ENCODE results near the gene COL4A2.
A peak's percentile ranks its signal among the peaks of the same experiment; 100 is the strongest.

The COL4A2 gene

DNA sequence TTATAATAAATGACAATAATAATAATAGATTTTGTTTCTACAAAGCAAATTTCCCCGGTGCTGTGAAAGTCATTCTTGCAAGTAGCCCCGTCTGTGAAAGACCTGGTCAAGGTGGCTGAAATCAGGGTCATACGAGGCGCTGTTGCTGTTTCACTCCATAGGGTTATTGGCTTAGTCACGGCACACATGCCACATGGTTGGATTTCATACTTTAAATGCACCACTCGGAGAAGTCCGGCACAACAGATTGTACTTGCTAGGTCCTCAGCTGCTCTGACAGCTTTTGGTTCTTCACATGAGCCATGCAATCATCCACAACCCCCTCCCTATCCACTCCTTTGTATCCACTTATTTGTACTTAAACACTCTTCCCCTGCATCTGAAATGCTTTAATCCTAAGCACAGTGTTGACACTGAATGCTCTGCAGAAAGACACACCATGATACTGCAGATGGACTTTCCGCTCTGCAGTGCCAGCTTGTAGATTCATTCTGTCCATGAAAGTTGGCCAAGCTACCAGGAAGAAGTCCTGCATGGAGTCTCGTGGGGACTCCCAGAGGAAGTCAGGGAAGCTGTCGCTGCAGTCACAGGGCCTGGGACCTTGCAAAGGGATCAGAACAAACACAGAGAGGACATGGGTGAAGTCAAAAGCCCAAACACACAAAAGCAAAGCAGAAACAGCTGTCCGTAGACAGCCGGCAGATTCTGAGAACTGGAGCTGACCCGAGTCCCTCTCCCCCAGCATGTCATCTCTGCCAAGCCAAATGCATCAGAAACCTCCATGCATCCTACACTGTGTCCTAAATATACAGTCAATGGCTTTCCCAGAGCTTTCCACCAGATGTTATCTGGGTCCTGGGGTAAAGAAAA, 124.6 kb downstream of the COL4A2 start:
- no peak overlapping the region for H3K27ac ChIP-seq
- no peak overlapping the region for H3K4me3 ChIP-seq (ENCODE audit: low read depth, low read length)
- H3K27me3 ChIP-seq (replicated peaks), result no peaks in the 10 kb centered on the region
- TF ChIP-seq, protein P1, sequence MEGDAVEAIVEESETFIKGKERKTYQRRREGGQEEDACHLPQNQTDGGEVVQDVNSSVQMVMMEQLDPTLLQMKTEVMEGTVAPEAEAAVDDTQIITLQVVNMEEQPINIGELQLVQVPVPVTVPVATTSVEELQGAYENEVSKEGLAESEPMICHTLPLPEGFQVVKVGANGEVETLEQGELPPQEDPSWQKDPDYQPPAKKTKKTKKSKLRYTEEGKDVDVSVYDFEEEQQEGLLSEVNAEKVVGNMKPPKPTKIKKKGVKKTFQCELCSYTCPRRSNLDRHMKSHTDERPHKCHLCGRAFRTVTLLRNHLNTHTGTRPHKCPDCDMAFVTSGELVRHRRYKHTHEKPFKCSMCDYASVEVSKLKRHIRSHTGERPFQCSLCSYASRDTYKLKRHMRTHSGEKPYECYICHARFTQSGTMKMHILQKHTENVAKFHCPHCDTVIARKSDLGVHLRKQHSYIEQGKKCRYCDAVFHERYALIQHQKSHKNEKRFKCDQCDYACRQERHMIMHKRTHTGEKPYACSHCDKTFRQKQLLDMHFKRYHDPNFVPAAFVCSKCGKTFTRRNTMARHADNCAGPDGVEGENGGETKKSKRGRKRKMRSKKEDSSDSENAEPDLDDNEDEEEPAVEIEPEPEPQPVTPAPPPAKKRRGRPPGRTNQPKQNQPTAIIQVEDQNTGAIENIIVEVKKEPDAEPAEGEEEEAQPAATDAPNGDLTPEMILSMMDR (IDR thresholded peaks at IDR 0.05; ENCODE audit: low read depth, low read length, missing control alignments), result no peak
- peaks cover 92% of the 10 kb centered on the region for H3K36me3 ChIP-seq (replicated peaks)
- no peak for DNase-seq
- in situ Hi-C loops (cut with HindIII; ENCODE audit: low pct_ligation_motif_present, low sequenced_read_pairs), result no loop called here

DNA sequence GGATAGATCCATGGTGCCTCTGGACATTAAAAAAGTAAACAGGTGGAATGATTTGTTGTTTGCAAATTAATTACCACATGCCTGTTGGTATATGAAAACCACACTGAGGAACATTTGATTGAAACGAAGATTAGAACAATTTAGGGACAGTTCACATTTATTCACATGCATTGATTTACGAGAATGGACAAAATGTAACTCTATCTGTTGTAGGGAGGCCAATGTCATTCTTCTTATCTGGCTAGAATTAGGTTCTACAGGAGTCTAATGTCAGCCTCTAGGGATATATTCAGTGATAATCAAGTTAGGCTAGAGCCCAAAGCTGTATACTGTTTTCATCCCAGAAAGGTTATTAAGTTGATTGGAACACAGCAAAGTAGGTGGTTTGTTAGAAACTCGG, 125.4 kb downstream of the COL4A2 start:
- H3K4me3 ChIP-seq (ENCODE audit: low read depth, low read length), result no peak overlapping the region
- H3K27ac ChIP-seq, result peak overlapping the region; percentile 28
- DNase-seq, result no peak
- TF ChIP-seq, protein P1 (IDR thresholded peaks at IDR 0.05; ENCODE audit: low read depth, low read length, missing control alignments), result no peak
- in situ Hi-C loops (cut with HindIII; ENCODE audit: low pct_ligation_motif_present, low sequenced_read_pairs), result no loop called here
- H3K27me3 ChIP-seq (replicated peaks), result no peaks in the 10 kb centered on the region
- peaks cover 92% of the 10 kb centered on the region for H3K36me3 ChIP-seq (replicated peaks)

DNA sequence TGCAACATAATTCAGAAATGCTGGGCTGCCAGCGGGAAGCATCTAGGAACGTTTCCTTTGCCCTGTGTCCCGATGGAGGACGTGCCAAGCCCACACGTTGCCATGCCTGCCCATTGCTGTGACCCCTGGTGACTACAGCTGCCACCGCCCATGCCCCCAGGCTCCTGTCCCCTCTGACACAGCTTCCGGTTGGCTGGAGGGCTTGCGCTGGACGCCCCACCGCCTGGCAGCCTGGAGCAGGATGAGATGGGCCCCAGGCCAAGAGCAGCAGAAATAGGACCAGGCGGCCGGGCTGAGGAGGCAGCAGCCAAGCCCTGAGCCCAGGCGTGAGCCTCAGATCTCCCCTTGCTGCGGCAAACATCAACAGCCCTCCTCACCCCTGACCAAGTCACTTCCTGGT, 125.9 kb downstream of the COL4A2 start:
- TF ChIP-seq, protein P1 (IDR thresholded peaks at IDR 0.05; ENCODE audit: low read depth, low read length, missing control alignments), result no peak
- in situ Hi-C loops (cut with HindIII; ENCODE audit: low pct_ligation_motif_present, low sequenced_read_pairs), result no loop called here
- peaks cover 92% of the 10 kb centered on the region for H3K36me3 ChIP-seq (replicated peaks)
- DNase-seq, result no peak
- peak overlapping the region; percentile 28 for H3K27ac ChIP-seq
- no peaks in the 10 kb centered on the region for H3K27me3 ChIP-seq (replicated peaks)
- H3K4me3 ChIP-seq (ENCODE audit: low read depth, low read length), result no peak overlapping the region

DNA sequence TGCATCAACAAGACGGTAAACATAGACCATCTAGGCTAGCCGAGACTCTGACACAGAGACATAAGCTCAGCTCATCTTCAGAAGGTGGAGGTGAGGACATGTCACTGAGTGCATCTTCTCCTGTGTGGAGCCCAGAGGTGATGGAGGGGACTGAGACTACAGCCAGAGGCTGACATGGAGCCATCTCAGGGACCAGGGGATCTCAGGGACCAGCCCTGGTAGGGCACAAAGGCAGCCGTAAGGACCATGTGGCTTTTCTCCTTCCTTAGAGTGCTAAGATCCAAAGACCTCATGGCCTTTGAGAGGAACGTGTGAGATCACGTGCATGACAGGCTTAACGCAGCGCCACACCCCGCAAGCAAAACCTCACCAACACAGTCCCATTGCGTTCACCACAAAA, 127.5 kb downstream of the COL4A2 start:
- DNase-seq, result no peak
- no peaks in the 10 kb centered on the region for H3K27me3 ChIP-seq (replicated peaks)
- no peak overlapping the region for H3K27ac ChIP-seq
- peaks cover 91% of the 10 kb centered on the region for H3K36me3 ChIP-seq (replicated peaks)
- in situ Hi-C loops (cut with HindIII; ENCODE audit: low pct_ligation_motif_present, low sequenced_read_pairs), result no loop called here
- H3K4me3 ChIP-seq (ENCODE audit: low read depth, low read length), result no peak overlapping the region
- TF ChIP-seq, protein P1 (IDR thresholded peaks at IDR 0.05; ENCODE audit: low read depth, low read length, missing control alignments), result no peak

DNA sequence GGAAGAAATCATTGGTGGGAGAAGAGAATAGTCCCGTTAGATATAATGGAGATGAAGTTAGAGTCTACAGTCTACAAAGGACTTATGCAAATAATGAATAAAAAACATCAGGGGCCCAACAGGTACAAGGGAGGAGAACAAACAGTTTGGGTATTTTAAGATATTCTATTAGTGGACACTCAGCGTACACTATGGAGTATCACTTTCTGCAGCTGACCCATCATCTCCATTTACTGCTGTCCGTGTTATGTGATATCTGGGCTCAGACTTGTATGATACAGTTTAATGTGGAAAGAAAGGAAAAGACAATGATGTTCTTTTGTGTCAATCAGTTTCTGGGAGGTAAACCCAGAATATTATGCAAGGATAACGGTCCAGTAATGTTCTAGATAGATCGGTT, 128.2 kb downstream of the COL4A2 start:
- Histone ChIP-seq H3K36me3 (replicated peaks) (peaks cover 92% of the 10 kb centered on the region), H3K27ac (no peak overlapping the region), H3K4me3 (ENCODE audit: low read depth, low read length) (no peak overlapping the region), H3K27me3 (replicated peaks) (no peaks in the 10 kb centered on the region)
- TF ChIP-seq, protein P1 (IDR thresholded peaks at IDR 0.05; ENCODE audit: low read depth, low read length, missing control alignments), result no peak
- DNase-seq, result no peak
- in situ Hi-C loops (cut with HindIII; ENCODE audit: low pct_ligation_motif_present, low sequenced_read_pairs), result no loop called here
